HepG2 (cell line): ENCODE data around the gene GPBP1. TPM values are rescaled to one million over a fixed set of nuclear protein-coding genes. Genes with fewer than 3 reads are reported as not detected.
A peak's percentile ranks its signal among the peaks of the same experiment; 100 is the strongest.

Experiments
- FOXJ3 ChIP-seq: sonication (generic); formaldehyde crosslinking; IDR thresholded peaks from 2 replicates; pipeline ENCODE4 v1.4.0; 2020; ENCODE audit warnings: missing genetic modification reagents, mild to moderate bottlenecking, borderline replicate concordance
- HNF1A ChIP-seq, 2 experiments: sonication (generic) in 1 of 2; formaldehyde crosslinking in 1 of 2; IDR thresholded peaks; 2 replicates each; pipeline versions ENCODE4 v1.4.0 to v1.6.1; 2016 to 2020; ENCODE audit warnings: borderline replicate concordance in 1 of 2, low read depth in 1 of 2, mild to moderate bottlenecking in 1 of 2, missing genetic modification reagents in 1 of 2
- KIAA2018 ChIP-seq: sonication (generic); formaldehyde crosslinking; IDR thresholded peaks from 2 replicates; pipeline ENCODE4 v1.5.0; 2020; ENCODE audit warnings: mild to moderate bottlenecking, missing genetic modification reagents, borderline replicate concordance
- PAX8 ChIP-seq: sonication (generic); formaldehyde crosslinking; IDR thresholded peaks from 2 replicates; pipeline ENCODE4 v1.8.0; 2022; ENCODE audit warnings: mild to moderate bottlenecking, missing genetic modification reagents, borderline replicate concordance
- REL ChIP-seq: sonication (generic); formaldehyde crosslinking; conservative IDR thresholded peaks from 2 replicates; pipeline ENCODE4 v1.8.0; 2022; ENCODE audit warnings: mild to moderate bottlenecking, missing genetic modification reagents, moderate library complexity
- RELA ChIP-seq: sonication (generic); formaldehyde crosslinking; IDR thresholded peaks from 2 replicates; pipeline ENCODE4 v1.4.0; 2020; ENCODE audit warnings: missing genetic modification reagents
- SMAD3 ChIP-seq: sonication (generic); formaldehyde crosslinking; IDR thresholded peaks from 2 replicates; pipeline ENCODE4 v1.4.0; 2020; ENCODE audit warnings: missing genetic modification reagents
- SMC3 ChIP-seq: IDR thresholded peaks from 2 replicates; pipeline ENCODE4 v1.6.1; 2011; ENCODE audit warnings: low read length, improper control_type of control experiment
- TOPORS ChIP-seq: sonication (generic); formaldehyde crosslinking; IDR thresholded peaks from 2 replicates; pipeline ENCODE4 v1.8.0; 2023; ENCODE audit warnings: mild to moderate bottlenecking, missing genetic modification reagents
- TRAFD1 ChIP-seq: sonication (generic); formaldehyde crosslinking; IDR thresholded peaks from 2 replicates; pipeline ENCODE4 v1.5.1; 2020; ENCODE audit warnings: missing genetic modification reagents, mild to moderate bottlenecking, borderline replicate concordance
- ZNF367 ChIP-seq: sonication (generic); formaldehyde crosslinking; IDR thresholded peaks from 2 replicates; pipeline ENCODE4 v1.4.0; 2020; ENCODE audit warnings: missing genetic modification reagents, borderline replicate concordance
- ZNF558 ChIP-seq: sonication (generic); formaldehyde crosslinking; IDR thresholded peaks from 2 replicates; pipeline ENCODE4 v1.9.0; 2022; ENCODE audit warnings: mild to moderate bottlenecking, missing genetic modification reagents, borderline replicate concordance
- polyA plus RNA-seq, 8 experiments: library from polyadenylated mRNA; depleted of rRNA in 3 of 8; stranded (reverse) in 7 of 8; unstranded in 1 of 8; fragments of >200 nt; fragmentation: Illumina TruSeq in 4 of 8; extraction: Trizol in 4 of 8; gene quantifications; 2 replicates each; pipeline versions ENCODE4 v1.2.1 to v1.2.3, GENCODE V29; 2011 to 2016; ENCODE audit warnings: low read depth in 4 of 8, missing spikeins in 1 of 8, mixed read lengths in 1 of 8; ENCODE audit not compliant: insufficient read depth in 1 of 8
- total RNA-seq, 5 experiments: library from RNA; depleted of rRNA; stranded (reverse); fragments of >200 nt; fragmentation: Illumina TruSeq; extraction: Trizol; gene quantifications; 2 replicates each; pipeline ENCODE4 v1.2.3, GENCODE V29; 2016; ENCODE audit warnings: low read depth in 1 of 5

GPBP1 gene
- total and polyA plus RNA-seq, 2 of the 13 experiments (the other 11 are each of a cell fraction or from before 2014, with no cell fraction given): 27.1 to 72.2 TPM

GRCh38 chr5:57174128-57174889 lies 450 bp downstream of the GPBP1 start (continued):
- TF ChIP-seq KIAA2018 (CRISPR knock-in tag) (no peak), HNF1A (IDR thresholded peaks at IDR 0.05; ENCODE audit: low read depth) (no peak), HNF1A (CRISPR knock-in tag; IDR thresholded peaks at IDR 0.05; ENCODE audit: borderline replicate concordance) (no peak), FOXJ3 (CRISPR knock-in tag) (no peak), ZNF558 (CRISPR knock-in tag) (no peak), SMC3 (no peak), TRAFD1 (CRISPR knock-in tag) (no peak), ZNF367 (CRISPR knock-in tag) (no peak), PAX8 (CRISPR knock-in tag) (no peak), RELA (CRISPR knock-in tag) (0 out of 2 replicates have a peak, but pooled peaks have one; percentile 34), SMAD3 (CRISPR knock-in tag) (no peak), TOPORS (CRISPR knock-in tag) (no peak), REL (CRISPR knock-in tag) (no peak)
